Measurements from ENCODE around the gene UGT1A10. TPM values are rescaled to one million over a fixed set of nuclear protein-coding genes. Genes with fewer than 3 reads are reported as not detected.
"Not testable (repeated sequence)": the region's sequence is repeated elsewhere in the genome, so short reads cannot be mapped to it uniquely, and the experiment has no call there.

Gene UGT1A10
- total RNA-seq, 1 donor from 2014 or later, result not detected

DNA sequence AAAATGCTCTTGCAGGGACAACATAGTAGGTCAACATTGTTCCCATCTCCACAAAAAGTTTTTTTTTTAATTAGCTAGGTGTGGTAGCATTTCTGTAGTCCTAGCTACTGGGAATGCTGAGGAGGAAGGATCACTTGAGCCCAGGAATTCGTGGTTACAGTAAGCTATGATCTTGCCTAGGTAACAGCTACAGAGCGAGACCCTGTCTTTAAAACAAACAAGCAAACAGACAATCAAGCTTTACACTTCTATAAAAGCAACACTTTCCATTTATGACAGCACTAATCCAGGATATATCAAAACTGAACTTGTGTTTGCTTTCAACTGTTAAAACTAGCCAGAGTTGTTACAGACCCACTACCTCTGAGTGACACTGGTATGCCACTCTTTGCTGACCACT is 104.6 kb downstream of the UGT1A10 start:
- H3K4me1 Mint-ChIP-seq (ENCODE audit: low read depth), result peaks cover 4% of the 10 kb centered on the region

DNA sequence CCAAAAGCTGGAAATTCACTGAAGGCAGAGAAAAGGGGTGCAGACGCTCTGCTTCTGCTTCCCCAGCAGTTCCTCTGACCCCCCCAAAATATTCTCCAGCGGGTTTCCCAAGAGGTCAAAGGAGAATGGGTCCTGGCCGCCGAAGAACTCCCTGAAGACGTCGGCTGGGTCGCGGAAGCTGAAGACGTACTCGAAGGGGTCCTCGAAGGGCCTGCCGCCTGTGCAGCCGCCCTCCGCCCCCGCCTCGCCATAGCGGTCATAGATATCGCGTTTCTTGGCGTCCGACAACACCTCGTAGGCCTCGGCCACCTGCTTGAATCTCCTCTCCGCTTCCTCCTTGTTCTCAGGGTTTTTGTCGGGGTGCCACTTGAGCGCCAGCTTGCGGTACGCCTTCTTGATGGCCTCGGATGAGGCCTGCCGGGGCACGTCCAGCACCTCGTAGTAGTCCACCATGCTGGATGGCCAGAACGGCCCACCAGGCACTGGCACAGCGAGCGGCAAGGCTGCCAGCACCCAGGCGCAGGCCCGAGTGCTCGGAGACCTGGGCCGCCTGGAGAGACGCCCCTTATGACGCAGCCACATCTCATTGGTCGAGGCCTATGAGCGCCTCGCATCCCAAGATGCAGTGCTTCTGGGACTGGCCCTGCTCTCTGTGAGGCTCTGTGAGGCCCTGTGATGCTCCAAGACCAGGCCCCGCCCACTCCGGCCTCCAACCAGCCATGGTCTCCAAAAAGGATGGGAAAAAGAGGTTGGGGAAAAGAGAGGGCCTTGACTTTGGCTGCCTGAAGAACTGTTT is 107.4 kb downstream of the UGT1A10 start:
- no peaks in the 10 kb centered on the region for H3K36me3 Mint-ChIP-seq (ENCODE audit: insufficient read depth)
- TF ChIP-seq, protein P1, sequence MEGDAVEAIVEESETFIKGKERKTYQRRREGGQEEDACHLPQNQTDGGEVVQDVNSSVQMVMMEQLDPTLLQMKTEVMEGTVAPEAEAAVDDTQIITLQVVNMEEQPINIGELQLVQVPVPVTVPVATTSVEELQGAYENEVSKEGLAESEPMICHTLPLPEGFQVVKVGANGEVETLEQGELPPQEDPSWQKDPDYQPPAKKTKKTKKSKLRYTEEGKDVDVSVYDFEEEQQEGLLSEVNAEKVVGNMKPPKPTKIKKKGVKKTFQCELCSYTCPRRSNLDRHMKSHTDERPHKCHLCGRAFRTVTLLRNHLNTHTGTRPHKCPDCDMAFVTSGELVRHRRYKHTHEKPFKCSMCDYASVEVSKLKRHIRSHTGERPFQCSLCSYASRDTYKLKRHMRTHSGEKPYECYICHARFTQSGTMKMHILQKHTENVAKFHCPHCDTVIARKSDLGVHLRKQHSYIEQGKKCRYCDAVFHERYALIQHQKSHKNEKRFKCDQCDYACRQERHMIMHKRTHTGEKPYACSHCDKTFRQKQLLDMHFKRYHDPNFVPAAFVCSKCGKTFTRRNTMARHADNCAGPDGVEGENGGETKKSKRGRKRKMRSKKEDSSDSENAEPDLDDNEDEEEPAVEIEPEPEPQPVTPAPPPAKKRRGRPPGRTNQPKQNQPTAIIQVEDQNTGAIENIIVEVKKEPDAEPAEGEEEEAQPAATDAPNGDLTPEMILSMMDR (IDR thresholded peaks at IDR 0.05; ENCODE audit: unreplicated experiment), result no peak
- peaks cover 8% of the 10 kb centered on the region for H3K27me3 Mint-ChIP-seq
- H3K4me1 Mint-ChIP-seq (ENCODE audit: low read depth), result peaks cover 4% of the 10 kb centered on the region
- peaks cover 15% of the 10 kb centered on the region for H3K9me3 Mint-ChIP-seq (ENCODE audit: low read depth)
- no peak overlapping the region for H3K27ac Mint-ChIP-seq
- no peak for DNase-seq (ENCODE audit: low spot score, unreplicated experiment)
- no peak overlapping the region for H3K4me3 Mint-ChIP-seq (ENCODE audit: low read depth)

More for the DNA sequence above, 104.6 kb downstream of the UGT1A10 start:
- Mint-ChIP-seq H3K36me3 (ENCODE audit: insufficient read depth) (no peaks in the 10 kb centered on the region), H3K27me3 (peaks cover 4% of the 10 kb centered on the region), H3K9me3 (ENCODE audit: low read depth) (peaks cover 13% of the 10 kb centered on the region), H3K27ac (no peak overlapping the region), H3K4me3 (ENCODE audit: low read depth) (no peak overlapping the region)
- TF ChIP-seq, protein P1 (IDR thresholded peaks at IDR 0.05; ENCODE audit: unreplicated experiment), result no peak
- DNase-seq (ENCODE audit: low spot score, unreplicated experiment), result no peak

DNA sequence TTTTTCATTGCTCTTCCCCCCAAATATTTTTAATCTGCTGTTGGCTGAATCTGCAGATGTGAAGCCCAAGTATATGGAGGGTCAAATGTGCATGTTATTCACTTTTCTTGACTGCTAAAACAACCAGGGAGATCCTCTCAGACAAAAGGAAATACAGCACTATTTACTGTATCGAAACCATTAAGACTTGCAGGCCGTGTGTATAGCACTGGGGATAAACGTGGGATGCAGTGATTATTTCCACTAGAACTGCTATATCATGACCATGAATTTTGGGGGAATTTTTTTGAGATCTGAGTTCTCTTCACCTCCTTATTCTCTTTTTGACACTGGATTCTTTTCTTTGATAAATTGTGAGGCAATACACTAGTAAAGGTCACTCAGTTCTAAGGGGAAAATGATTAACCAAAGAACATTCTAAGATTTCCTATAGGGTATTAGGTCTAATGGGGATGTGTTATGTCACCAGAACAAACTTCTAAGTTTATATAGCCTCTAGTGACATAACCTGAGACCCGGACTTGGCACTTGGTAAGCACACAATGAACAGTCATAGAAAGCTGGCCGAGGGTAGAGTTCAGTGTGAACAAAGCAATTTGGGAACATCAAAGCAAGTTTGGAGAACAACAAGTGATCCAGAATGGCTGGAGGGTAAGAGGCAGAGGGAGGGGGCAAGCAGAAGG is 109.0 kb downstream of the UGT1A10 start:
- Mint-ChIP-seq H3K27me3 (peaks cover 12% of the 10 kb centered on the region), H3K9me3 (ENCODE audit: low read depth) (peaks cover 23% of the 10 kb centered on the region), H3K4me1 (ENCODE audit: low read depth) (peaks cover 4% of the 10 kb centered on the region), H3K4me3 (ENCODE audit: low read depth) (no peak overlapping the region), H3K27ac (no peak overlapping the region), H3K36me3 (ENCODE audit: insufficient read depth) (peaks cover under 1% of the 10 kb centered on the region)
- TF ChIP-seq, protein P1 (IDR thresholded peaks at IDR 0.05; ENCODE audit: unreplicated experiment), result no peak
- DNase-seq (ENCODE audit: low spot score, unreplicated experiment), result no peak

DNA sequence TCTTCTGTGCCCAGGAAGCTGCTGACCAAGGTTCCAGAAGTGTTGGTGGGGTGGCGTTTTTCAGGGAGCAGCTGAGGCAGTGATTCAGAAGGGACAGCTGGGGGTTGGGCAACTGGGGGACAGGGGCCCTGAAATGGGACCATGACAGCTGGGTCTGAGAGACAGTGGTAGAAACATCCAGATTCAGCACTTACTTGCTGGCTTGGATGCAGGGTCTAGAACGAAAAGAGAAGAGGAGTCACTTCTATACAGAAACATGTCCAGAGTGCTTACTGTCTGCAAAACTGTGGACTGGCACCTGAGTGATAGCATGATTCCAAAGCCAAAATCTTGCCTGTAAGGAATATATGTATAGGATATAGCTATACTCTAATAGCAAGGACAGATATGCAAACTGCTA is 109.6 kb downstream of the UGT1A10 start:
- peaks cover 12% of the 10 kb centered on the region for H3K27me3 Mint-ChIP-seq
- H3K36me3 Mint-ChIP-seq (ENCODE audit: insufficient read depth); H3K27ac Mint-ChIP-seq; H3K4me3 Mint-ChIP-seq (ENCODE audit: low read depth); DNase-seq (ENCODE audit: low spot score, unreplicated experiment); H3K4me1 Mint-ChIP-seq (ENCODE audit: low read depth): not testable (repeated sequence)
- peaks cover 25% of the 10 kb centered on the region for H3K9me3 Mint-ChIP-seq (ENCODE audit: low read depth)

DNA sequence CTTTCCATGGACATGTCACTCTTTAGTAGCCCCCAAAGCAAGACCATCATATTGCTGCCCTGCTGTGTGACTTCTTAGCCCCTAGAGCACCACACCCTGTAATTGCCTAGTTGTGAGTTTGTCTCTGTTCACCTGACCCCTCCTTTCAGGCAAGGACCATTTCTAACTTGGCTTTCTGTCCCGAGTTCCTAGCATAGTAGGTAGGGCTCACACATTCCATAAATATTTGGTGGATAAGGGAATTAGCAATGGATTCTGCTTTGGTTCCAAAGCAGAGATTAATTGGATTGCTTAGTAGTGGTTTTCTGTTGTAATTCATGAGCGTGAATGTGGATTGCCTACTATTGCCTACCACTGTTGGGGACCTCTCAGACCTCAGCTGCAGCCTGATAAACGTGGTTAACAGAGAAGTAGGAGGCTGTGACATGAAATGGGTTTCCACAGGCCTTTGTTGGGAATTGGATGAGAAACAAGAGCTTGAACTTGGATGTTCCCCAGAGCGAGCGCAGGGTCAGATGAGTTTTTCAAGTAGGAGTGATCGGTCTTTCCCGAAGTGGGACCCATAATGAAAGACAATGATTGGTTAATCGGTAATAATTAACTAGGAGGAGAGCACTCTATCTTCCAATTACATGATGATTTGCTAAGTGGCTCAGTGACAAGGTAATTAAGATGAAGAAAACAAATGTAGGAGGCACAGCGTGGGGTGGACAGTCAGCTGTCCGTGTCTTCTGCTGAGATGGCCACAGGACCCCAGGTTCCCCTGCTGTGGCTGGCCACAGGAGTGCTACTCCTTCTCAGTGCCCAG is 110.4 kb downstream of the UGT1A10 start:
- H3K9me3 Mint-ChIP-seq (ENCODE audit: low read depth), result peaks cover 33% of the 10 kb centered on the region
- no peak for DNase-seq (ENCODE audit: low spot score, unreplicated experiment)
- peaks cover 12% of the 10 kb centered on the region for H3K27me3 Mint-ChIP-seq
- peaks cover 4% of the 10 kb centered on the region for H3K4me1 Mint-ChIP-seq (ENCODE audit: low read depth)
- H3K27ac Mint-ChIP-seq, result no peak overlapping the region
- H3K36me3 Mint-ChIP-seq (ENCODE audit: insufficient read depth), result peaks cover 1% of the 10 kb centered on the region
- TF ChIP-seq, protein P1 (IDR thresholded peaks at IDR 0.05; ENCODE audit: unreplicated experiment), result no peak
- no peak overlapping the region for H3K4me3 Mint-ChIP-seq (ENCODE audit: low read depth)
